HepG2 (cell line): ENCODE results near the gene KRT3.

Experiments used
- ARNT ChIP-seq: fragments of 450-650 bp; IDR thresholded peaks from 2 replicates; pipeline ENCODE4 v1.6.1; 2017
- CREM ChIP-seq, 2 experiments: sonication (generic) in 1 of 2; formaldehyde crosslinking in 1 of 2; IDR thresholded peaks; 2 replicates each; pipeline versions ENCODE4 v1.4.0 to v1.6.1; 2016 to 2020; ENCODE audit warnings: antibody characterized with exemption in 1 of 2, mild to moderate bottlenecking in 1 of 2, missing genetic modification reagents in 1 of 2
- JUN ChIP-seq: sonication (generic); formaldehyde crosslinking; IDR thresholded peaks from 2 replicates; pipeline ENCODE4 v1.4.0; 2020; ENCODE audit warnings: mild to moderate bottlenecking, missing genetic modification reagents
- POLR2A ChIP-seq, 2 experiments: IDR thresholded peaks; 2 replicates each; pipeline ENCODE4 v1.6.1; 2011; ENCODE audit warnings: low read depth in 2 of 2, low read length in 2 of 2, mild to moderate bottlenecking in 1 of 2, moderate library complexity in 1 of 2; ENCODE audit not compliant: insufficient read depth in 1 of 2
- ZNF224 ChIP-seq: sonication (generic); formaldehyde crosslinking; IDR thresholded peaks from 2 replicates; pipeline ENCODE4 v1.5.0; 2020; ENCODE audit warnings: mild to moderate bottlenecking, missing genetic modification reagents
- ZNF552 ChIP-seq: sonication (generic); formaldehyde crosslinking; IDR thresholded peaks from 2 replicates; pipeline ENCODE4 v1.9.0; 2022; ENCODE audit warnings: missing genetic modification reagents, mild to moderate bottlenecking, borderline replicate concordance
- TF ChIP-seq, protein P1 (sequence below): sonication (generic); formaldehyde crosslinking; IDR thresholded peaks from 2 replicates; pipeline ENCODE4 v1.5.0; 2020; ENCODE audit warnings: mild to moderate bottlenecking, missing genetic modification reagents, moderate library complexity
- TF ChIP-seq, protein P2 (sequence below): sonication (generic); formaldehyde crosslinking; IDR thresholded peaks from 2 replicates; pipeline ENCODE4 v1.4.0; 2020; ENCODE audit warnings: missing genetic modification reagents, borderline replicate concordance
- TF ChIP-seq, protein P3 (sequence below): sonication (generic); formaldehyde crosslinking; IDR thresholded peaks from 2 replicates; pipeline ENCODE4 v1.4.0; 2020; ENCODE audit warnings: missing genetic modification reagents
- TF ChIP-seq, protein P4 (sequence below): sonication (generic); formaldehyde crosslinking; IDR thresholded peaks from 2 replicates; pipeline ENCODE4 v1.8.1; 2022; ENCODE audit warnings: low read depth, mild to moderate bottlenecking, missing genetic modification reagents

DNA sequence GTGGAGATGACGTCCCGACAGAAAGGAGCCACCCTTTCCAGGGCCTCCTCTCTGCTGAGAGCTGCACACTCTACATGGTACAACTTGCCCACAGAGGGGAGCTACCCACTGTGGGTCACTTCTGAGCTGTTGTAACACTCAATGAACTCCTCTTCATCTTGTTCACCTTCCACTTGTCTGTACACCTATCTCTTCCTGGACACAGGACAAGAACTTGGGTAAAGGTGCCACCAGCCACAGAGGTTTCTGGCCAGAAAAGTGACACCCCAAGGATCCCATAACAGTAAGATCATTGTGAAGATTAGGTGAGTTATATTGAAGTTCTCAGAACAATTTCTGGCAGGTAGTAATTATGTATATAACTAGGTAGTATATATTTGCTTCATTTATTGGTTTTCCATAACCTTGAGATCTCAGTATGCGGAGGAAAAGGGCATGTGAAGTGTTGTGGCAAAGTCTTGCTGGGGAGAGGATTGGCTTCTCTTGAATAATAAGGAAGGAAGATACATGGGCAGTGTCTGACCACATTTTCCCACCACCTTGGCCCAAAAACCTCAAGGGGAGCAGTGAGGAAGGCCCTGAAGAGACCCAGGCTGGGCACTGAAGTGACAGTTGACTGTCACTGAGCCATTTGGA, 53.0 kb downstream of the KRT3 start:
- TF ChIP-seq ZNF552 (CRISPR knock-in tag) = no peak
- TF ChIP-seq ZNF224 (CRISPR knock-in tag) = no peak
- TF ChIP-seq, protein P1, sequence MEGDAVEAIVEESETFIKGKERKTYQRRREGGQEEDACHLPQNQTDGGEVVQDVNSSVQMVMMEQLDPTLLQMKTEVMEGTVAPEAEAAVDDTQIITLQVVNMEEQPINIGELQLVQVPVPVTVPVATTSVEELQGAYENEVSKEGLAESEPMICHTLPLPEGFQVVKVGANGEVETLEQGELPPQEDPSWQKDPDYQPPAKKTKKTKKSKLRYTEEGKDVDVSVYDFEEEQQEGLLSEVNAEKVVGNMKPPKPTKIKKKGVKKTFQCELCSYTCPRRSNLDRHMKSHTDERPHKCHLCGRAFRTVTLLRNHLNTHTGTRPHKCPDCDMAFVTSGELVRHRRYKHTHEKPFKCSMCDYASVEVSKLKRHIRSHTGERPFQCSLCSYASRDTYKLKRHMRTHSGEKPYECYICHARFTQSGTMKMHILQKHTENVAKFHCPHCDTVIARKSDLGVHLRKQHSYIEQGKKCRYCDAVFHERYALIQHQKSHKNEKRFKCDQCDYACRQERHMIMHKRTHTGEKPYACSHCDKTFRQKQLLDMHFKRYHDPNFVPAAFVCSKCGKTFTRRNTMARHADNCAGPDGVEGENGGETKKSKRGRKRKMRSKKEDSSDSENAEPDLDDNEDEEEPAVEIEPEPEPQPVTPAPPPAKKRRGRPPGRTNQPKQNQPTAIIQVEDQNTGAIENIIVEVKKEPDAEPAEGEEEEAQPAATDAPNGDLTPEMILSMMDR (CRISPR knock-in tag) = no peak
- TF ChIP-seq, protein P2, sequence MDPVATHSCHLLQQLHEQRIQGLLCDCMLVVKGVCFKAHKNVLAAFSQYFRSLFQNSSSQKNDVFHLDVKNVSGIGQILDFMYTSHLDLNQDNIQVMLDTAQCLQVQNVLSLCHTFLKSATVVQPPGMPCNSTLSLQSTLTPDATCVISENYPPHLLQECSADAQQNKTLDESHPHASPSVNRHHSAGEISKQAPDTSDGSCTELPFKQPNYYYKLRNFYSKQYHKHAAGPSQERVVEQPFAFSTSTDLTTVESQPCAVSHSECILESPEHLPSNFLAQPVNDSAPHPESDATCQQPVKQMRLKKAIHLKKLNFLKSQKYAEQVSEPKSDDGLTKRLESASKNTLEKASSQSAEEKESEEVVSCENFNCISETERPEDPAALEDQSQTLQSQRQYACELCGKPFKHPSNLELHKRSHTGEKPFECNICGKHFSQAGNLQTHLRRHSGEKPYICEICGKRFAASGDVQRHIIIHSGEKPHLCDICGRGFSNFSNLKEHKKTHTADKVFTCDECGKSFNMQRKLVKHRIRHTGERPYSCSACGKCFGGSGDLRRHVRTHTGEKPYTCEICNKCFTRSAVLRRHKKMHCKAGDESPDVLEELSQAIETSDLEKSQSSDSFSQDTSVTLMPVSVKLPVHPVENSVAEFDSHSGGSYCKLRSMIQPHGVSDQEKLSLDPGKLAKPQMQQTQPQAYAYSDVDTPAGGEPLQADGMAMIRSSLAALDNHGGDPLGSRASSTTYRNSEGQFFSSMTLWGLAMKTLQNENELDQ (CRISPR knock-in tag) = no peak
- TF ChIP-seq POLR2A (IDR thresholded peaks at IDR 0.05; ENCODE audit: insufficient read depth in 1 of 2, low read depth in 2 of 2, low read length in 2 of 2) = no peak
- TF ChIP-seq, protein P3, sequence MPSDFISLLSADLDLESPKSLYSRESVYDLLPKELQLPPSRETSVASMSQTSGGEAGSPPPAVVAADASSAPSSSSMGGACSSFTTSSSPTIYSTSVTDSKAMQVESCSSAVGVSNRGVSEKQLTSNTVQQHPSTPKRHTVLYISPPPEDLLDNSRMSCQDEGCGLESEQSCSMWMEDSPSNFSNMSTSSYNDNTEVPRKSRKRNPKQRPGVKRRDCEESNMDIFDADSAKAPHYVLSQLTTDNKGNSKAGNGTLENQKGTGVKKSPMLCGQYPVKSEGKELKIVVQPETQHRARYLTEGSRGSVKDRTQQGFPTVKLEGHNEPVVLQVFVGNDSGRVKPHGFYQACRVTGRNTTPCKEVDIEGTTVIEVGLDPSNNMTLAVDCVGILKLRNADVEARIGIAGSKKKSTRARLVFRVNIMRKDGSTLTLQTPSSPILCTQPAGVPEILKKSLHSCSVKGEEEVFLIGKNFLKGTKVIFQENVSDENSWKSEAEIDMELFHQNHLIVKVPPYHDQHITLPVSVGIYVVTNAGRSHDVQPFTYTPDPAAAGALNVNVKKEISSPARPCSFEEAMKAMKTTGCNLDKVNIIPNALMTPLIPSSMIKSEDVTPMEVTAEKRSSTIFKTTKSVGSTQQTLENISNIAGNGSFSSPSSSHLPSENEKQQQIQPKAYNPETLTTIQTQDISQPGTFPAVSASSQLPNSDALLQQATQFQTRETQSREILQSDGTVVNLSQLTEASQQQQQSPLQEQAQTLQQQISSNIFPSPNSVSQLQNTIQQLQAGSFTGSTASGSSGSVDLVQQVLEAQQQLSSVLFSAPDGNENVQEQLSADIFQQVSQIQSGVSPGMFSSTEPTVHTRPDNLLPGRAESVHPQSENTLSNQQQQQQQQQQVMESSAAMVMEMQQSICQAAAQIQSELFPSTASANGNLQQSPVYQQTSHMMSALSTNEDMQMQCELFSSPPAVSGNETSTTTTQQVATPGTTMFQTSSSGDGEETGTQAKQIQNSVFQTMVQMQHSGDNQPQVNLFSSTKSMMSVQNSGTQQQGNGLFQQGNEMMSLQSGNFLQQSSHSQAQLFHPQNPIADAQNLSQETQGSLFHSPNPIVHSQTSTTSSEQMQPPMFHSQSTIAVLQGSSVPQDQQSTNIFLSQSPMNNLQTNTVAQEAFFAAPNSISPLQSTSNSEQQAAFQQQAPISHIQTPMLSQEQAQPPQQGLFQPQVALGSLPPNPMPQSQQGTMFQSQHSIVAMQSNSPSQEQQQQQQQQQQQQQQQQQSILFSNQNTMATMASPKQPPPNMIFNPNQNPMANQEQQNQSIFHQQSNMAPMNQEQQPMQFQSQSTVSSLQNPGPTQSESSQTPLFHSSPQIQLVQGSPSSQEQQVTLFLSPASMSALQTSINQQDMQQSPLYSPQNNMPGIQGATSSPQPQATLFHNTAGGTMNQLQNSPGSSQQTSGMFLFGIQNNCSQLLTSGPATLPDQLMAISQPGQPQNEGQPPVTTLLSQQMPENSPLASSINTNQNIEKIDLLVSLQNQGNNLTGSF = no peak
- TF ChIP-seq ARNT = no peak
- TF ChIP-seq JUN (CRISPR knock-in tag) = no peak
- TF ChIP-seq CREM (IDR thresholded peaks at IDR 0.05) = no peak
- TF ChIP-seq CREM (CRISPR knock-in tag; IDR thresholded peaks at IDR 0.05) = no peak
- TF ChIP-seq, protein P4, sequence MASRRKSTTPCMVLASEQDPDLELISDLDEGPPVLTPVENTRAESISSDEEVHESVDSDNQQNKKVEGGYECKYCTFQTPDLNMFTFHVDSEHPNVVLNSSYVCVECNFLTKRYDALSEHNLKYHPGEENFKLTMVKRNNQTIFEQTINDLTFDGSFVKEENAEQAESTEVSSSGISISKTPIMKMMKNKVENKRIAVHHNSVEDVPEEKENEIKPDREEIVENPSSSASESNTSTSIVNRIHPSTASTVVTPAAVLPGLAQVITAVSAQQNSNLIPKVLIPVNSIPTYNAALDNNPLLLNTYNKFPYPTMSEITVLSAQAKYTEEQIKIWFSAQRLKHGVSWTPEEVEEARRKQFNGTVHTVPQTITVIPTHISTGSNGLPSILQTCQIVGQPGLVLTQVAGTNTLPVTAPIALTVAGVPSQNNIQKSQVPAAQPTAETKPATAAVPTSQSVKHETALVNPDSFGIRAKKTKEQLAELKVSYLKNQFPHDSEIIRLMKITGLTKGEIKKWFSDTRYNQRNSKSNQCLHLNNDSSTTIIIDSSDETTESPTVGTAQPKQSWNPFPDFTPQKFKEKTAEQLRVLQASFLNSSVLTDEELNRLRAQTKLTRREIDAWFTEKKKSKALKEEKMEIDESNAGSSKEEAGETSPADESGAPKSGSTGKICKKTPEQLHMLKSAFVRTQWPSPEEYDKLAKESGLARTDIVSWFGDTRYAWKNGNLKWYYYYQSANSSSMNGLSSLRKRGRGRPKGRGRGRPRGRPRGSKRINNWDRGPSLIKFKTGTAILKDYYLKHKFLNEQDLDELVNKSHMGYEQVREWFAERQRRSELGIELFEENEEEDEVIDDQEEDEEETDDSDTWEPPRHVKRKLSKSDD (CRISPR knock-in tag) = no peak
